NCI-H1105 (cell line): ENCODE measurements around the gene CTAGE6.
"Not testable (repeated sequence)": the region's sequence is repeated elsewhere in the genome, so short reads cannot be mapped to it uniquely, and the experiment has no call there.

Source experiments
- DNase-seq: peaks from one replicate; lab custom pipeline; 2025; lab: John Stamatoyannopoulos, UW

CTAGE6 gene, protein sequence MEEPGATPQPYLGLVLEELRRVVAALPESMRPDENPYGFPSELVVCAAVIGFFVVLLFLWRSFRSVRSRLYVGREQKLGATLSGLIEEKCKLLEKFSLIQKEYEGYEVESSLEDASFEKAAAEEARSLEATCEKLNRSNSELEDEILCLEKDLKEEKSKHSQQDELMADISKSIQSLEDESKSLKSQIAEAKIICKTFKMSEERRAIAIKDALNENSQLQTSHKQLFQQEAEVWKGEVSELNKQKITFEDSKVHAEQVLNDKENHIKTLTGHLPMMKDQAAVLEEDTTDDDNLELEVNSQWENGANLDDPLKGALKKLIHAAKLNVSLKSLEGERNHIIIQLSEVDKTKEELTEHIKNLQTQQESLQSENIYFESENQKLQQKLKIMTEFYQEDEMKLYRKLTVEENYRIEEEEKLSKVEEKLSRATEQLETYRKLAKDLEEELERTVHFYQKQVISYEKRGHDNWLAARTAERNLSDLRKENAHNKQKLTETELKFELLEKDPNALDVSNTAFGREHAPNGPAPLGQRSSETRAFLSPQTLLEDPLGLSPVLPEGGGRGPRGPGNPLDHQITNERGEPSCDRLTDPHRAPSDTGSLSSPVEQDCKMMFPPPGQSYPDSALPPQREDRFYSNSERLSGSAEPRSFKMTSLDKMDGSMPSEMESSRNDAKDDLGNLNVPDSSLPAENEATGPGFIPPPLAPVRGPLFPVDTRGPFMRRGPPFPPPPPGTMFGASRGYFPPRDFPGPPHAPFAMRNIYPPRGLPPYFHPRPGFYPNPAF

GRCh38 chr7:143757596-143757995, at the start of gene CTAGE6:
Gene CTAGE6 (minus strand): TSS chr7:143757696. CDS start chr7:143757658, 38 bp downstream.
- DNase-seq, result not testable (repeated sequence)

- DNase-seq, result not testable (repeated sequence)
Measured at GRCh38 chr7:143806664-143807071, 49.2 kb upstream of the CTAGE6 start.

DNA sequence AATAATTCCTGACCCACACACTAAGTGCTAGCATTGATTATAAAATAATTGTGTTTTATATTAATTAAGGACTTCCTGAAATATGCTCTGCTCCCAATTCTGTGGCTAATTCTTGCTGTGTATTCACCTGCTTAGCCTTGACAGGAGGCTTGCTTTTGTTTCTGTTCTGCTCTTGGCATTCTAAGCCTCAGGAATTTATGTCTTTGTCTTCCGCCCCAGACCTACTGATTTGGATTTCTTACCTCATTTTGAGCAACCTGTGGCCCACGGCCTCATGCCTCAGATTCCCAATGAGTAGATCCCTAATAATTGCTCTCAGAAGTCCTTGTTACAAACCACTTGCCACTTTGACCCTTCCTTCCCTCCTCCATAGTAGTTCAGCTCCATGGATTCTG, 40.4 kb upstream of the CTAGE6 start:
- DNase-seq, result not testable (repeated sequence)

- not testable (repeated sequence) for DNase-seq
Measured at GRCh38 chr7:143797119-143797895, 39.8 kb upstream of the CTAGE6 start.

- DNase-seq, result not testable (repeated sequence)
Measured at GRCh38 chr7:143795653-143796052, 38.2 kb upstream of the CTAGE6 start.

GRCh38 chr7:143792633-143793032, 35.1 kb upstream of the CTAGE6 start:
- not testable (repeated sequence) for DNase-seq

- not testable (repeated sequence) for DNase-seq
Measured at GRCh38 chr7:143785415-143786182, 28.1 kb upstream of the CTAGE6 start.

DNA sequence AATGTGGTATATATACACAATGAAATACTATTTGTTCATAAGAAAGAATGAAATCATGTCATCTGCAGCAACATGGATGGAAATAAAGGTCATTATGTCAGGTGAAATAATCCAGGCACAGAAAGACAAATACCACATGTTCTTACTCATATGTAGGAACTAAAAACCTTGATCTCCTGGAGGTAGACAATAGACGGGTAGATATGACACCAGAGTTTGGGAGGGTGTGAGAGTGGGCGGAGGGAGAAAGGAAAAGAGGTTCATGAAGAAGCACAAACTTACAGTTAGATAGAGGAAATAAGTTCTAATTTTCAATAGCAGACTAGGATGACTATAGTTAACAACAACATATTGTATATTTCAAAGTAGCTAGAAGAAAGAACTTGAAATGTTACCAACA, 22.1 kb upstream of the CTAGE6 start:
- DNase-seq, result not testable (repeated sequence)

- DNase-seq, result not testable (repeated sequence)
Measured at GRCh38 chr7:143772738-143773468, 15.4 kb upstream of the CTAGE6 start.

DNA sequence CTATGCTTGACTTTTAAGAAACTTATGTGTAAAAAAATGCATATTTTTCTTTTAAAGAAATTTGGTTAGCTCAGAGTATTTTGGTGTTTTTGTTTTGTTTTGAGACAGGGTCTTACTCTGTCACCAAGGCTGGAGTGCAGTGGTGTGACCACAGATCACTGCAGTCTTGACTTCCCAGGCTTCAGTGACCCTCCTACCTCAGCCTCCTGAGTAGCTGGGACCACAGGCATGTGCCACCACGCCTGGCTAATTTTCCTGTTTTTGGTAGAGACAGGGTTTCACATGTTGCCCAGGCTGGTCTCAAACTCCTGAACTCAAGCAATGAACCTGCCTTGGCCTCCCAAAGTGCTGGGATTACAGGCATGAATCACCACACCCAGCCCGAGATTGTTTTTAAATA, 10.0 kb upstream of the CTAGE6 start:
- not testable (repeated sequence) for DNase-seq

GRCh38 chr7:143765678-143766077, 8.2 kb upstream of the CTAGE6 start:
- DNase-seq, result not testable (repeated sequence)

DNA sequence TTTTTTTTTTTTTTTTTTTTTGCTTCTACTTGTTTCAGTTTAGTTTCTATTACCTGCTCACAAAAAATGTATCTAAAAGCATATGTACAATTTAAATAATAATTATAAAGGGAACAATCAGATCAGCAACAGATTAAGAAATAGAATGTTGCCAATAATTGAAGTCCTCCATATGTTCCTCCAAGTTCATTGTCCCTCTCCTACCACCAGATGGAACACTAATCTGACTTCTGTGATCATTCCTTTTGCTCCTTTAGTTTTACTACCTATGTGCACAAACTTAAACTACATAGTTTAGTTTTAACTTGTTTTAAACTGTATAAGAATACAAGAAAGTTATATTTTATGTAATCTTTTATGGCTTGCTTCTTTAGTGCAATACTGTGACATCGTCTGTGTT, 5.6 kb upstream of the CTAGE6 start:
- not testable (repeated sequence) for DNase-seq

GRCh38 chr7:143745340-143745739, 12.2 kb downstream of the CTAGE6 start:
- DNase-seq, result not testable (repeated sequence)

DNA sequence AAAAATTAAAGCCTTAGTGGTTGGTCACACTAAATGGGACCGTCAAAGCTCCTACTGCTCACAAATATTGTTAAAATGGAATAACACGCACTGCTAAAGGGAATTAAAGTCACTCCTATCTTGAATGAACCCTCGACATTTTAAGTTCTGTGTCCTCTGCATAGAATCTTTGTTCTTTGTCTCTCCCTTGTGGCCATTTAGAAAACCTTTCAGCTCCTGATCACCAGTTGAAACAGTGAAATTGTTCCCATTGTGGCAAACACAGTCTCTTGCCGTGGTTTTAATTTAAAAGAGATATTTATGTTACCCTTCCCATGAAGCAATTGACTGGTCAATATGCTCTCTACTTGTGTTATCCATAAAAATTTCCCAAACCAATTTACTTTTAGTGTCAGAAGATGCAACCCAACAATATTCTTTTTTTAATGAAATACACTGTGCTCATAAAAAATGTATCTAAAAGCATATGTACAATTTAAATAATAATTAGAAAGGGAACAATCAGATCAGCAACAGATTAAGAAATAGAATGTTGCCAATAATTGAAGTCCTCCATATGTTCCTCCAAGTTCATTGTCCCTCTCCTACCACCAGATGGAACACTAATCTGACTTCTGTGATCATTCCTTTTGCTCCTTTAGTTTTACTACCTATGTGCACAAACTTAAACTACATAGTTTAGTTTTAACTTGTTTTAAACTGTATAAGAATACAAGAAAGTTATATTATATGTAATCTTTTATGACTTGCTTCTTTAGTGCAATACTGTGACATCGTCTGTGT, 20.3 kb downstream of the CTAGE6 start:
- DNase-seq, result peak; percentile 47

DNA sequence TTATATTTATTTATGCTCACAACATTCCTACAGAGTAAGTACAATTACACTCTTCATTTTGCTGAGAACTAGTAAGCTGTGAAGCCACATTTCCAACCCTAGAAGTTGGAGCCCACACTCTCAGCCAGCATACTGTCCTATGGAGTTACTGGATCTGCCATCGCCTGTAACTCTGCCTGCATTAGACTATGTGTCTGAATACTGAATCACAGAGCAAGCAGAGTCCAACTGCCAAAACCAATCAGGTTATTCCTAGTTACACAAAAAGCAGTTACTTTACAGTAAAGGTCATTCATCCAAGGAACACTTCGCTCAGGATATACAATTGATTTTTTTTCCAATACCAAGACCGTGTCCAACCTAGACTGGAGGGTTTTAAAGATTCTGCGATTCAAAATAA, 21.5 kb downstream of the CTAGE6 start:
- no peak for DNase-seq

DNA sequence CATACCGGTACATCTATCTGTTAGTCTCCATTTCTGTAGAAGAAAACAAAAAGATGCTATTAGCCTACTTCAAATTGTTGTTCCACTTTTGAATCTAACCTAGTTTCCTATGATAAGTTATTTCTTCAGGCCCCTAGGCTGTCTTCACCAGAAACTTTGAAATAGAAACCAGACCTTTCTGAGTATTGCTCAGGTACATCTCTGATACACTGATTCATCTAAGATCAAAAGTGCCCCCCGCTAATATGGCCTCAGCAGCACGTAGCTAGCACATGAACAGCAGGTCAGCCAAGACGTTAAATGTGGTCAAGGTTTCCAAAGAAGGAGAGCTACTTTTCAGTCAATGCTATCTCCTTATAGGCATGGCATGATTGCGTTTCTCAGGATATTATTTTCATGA, 23.6 kb downstream of the CTAGE6 start:
- no peak for DNase-seq

- no peak for DNase-seq
Measured at GRCh38 chr7:143728333-143728862, 29.1 kb downstream of the CTAGE6 start.

- not testable (repeated sequence) for DNase-seq
Measured at GRCh38 chr7:143727561-143727960, 29.9 kb downstream of the CTAGE6 start.

DNA sequence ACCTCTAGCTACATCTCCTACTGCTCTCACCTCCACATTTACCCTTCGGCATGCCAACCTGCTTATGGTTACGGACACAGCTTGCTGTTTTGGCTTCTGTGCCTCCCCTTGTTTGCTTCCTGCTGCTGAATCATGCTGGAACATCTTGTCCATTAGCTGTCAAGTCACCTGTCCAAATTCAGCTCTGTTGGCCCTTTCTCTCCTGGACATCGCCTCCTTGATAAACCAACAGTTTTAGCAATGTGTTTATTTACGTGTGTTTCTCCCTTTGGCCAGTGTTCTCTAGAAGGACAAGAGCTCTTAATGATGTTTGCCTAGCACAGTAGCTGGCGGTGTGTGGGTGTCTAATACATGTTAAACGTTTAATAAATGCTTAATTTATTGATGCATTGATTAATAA, 31.4 kb downstream of the CTAGE6 start:
- DNase-seq, result not testable (repeated sequence)

DNA sequence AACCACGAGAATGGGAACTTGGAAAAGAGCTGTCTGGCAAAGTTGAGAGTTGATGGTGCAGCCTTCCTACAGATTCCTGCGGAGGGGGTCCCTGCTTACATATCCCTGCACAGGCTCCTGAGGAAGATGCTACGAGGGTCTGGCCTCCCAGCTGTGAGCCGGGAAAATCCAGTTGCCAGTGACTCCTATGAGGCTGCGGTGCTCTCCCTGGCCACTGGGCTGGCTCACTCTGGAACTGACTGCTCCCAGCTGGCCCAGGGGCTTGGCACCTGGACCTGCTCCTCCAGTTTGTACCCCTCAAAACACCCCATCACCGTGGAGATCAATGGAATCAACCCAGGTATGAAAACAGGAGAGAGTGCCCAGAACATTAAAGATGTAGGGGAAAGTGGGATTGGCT, 37.2 kb downstream of the CTAGE6 start:
- not testable (repeated sequence) for DNase-seq
